T follicular helper cell (primary cell): Measurements from ENCODE around the gene TRIP11.
A peak's percentile ranks its signal among the peaks of the same experiment; 100 is the strongest.

Experiments
- DNase-seq: peaks from one replicate; pipeline ENCODE4 v3.0.0-alpha.2; 2020; ENCODE audit warnings: low read depth

The TRIP11 gene

DNA sequence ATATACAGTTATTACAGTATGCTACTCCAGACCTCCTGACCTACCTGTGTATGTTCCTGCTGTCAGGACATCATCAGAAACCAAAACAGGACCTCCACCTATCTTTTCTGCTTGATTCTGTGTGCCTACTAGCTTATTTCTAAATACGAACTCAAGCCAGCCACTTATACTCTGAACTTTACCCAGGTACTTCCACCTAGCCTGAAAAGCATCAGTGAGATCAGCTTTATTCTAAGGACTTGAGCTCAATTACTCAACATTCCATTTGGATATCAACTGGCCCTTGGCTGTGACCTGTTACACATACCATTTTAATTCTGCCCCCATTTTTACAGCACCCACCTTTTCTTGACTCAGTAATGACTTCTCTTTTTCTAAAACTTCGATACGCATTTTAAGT is 29.2 kb downstream of the TRIP11 start:
- no peak for DNase-seq

DNA sequence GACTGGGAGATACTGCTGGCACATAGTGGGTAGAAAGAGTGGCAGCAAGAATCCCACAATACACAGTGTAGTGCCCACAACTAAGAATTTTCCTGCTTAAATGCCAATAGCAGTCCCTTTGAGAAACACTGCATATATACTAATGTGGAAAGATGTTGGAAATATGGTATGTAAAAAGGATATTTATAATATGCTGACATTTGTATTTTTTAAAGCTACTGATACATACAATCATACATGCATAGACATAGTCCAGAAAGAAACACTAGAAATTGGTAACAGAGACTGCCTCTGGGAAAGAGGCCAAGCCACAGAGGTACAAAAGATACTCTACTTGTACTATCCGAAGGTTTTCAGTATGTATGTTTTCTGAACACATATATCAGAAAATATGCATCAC is 30.3 kb downstream of the TRIP11 start:
- DNase-seq: no peak

DNA sequence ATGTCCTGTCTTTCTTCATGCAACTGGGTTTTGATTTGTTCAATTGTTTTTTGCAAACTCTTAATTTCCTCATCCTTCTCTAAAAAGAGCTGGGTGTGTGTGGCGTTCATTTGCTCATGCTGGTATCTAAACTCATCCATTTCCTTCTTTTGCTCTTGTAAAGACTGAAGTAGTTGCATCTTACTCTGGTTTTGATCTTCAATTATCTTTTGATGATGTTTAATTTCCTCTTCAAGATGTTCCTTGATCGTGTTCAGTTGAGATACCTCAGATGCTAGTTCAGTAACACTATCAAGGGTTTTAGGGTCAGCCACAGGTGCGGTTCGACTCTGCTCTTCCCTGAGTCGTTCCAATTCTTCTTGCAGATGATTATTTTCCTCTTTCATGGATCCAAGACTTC is 34.8 kb downstream of the TRIP11 start:
- no peak for DNase-seq

GRCh38 chr14:92004062-92004461 is 35.8 kb downstream of the TRIP11 start:
- DNase-seq: no peak

DNA sequence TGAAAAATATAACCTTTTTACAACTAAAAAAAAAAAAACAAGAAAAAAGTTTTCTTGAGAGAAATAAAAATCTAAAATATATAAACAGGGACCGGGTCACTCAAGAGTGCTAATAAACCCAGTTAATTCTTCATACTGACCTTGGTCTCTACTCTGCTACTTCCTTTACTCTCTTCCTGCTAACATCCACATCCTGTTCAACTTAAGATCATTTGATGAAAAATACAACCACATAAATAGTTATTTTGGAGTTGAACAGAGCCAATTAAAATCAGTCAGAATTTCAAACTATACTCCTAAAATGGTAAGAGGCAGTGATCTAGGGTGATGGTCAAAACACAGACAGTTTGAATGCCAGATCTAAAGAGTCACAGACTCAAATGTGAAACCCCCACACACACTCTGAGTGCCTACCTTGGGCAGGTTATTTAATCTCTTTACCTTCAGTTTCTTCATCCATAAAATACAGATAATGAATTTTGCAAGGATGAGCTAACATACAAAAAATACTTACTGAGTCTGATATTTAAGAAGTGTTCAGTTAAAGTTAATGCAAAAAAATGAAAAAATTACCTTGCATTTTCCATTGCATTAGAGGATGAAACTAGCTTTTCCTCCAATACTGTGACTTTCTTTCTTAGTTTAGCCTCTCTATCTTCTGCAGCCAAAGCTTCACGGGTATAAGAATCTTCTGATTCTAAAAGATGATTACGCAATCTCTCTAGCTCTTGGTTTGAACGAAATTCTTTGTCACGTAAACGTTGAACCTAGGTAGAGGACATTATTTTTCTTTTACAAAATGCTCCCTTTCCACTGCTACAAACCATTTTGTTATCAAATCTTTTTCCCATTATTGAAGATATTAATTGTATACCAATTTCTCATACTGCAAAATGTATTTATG is 40.9 kb downstream of the TRIP11 start:
- no peak for DNase-seq

DNA sequence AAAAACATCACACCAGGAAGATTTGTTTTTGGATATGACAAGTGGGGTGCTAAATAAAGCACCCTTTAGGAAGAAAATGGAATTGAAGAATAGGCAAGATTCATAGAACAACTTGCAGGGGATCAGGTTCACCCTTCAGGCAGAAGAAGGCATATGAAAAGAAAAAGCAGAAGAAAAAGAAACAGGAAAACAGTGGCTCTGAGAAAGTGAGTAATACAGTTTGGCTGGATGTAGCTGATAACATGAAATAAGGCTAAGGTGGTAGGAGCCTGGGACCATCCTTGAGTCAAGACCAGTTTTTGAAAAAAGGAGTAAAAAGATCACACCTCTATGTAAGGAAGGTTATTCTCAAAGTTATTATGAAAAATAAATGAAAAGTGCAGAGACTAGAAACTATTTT is 42.4 kb downstream of the TRIP11 start:
- no peak for DNase-seq

- DNase-seq: no peak
Measured at GRCh38 chr14:91996948-91997371, 42.9 kb downstream of the TRIP11 start.

DNA sequence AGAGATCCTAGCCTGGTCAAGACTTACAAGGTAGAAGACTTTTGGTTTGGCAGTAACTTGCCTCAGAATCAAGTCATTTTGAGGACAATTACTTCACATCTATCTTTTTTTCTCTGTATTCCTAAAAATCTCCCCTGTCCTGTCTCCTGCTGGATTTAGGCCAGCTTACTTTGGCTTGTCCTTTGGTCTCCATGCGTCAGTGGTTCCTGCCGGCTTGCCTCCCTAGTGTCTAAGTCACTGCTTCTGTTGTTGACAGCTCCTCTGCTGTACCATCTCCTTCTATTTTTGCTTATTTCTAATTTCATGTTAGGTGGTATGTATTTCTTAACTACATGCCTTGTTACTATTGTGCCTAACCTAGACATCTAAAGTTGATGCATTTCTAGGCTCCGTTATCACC is 52.7 kb downstream of the TRIP11 start:
- DNase-seq: no peak

- DNase-seq: no peak
Measured at GRCh38 chr14:91985521-91986255, 54.2 kb downstream of the TRIP11 start.

DNA sequence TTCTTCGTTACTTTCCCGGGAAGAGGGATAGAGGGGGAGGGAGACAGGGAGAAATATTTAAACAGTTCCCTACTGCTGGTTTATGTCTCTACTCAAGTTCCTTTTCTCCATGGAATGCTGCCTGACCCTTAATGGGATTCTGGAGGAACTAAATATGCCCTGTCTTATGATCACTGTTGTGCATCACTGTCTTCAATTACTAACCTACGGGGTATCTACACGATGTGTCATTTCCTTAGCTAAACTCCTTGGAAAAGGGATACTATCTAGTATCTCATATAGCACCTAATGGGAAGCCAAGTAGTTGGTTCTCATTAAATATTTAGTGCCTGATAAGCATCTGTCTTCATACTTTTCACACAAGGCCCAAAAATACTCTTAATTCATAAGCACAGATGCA is 54.9 kb downstream of the TRIP11 start:
- DNase-seq: no peak

DNA sequence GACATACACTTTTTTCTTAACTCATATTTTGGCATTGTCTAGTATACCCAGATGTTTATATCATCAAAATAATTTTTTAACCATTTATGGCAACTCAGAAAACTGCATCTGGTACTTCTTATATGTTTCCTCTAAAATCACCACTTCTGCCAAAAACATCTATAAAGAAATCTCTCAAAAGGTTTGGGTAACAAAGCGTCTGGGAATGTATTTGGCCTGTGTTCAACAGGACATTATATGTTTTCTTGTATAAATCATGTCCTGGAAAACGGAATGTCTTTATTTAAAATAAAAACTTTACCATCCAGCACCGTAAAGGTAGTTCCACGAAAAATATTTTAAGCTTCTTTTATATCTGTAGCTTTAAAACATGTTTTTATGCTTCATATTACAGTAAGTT is 56.3 kb downstream of the TRIP11 start:
- no peak for DNase-seq

DNA sequence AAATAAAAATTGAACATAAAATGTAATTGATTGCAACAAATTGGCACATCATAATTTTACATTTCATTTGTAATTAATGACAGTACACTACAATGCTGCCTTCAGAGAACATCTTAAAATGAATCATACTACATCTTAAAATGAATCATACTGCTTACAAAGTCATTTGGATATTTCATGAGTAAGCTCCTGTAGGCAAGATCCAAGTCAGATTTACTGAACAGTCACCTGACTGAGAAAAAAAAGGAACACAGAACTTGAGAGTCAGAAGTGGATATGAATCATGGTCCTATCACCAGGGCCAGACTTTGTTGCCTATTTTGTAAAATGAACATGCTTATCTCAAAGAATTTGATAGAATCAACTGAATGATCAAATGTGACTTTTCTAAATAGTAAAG is 59.7 kb downstream of the TRIP11 start:
- no peak for DNase-seq

GRCh38 chr14:91977884-91978283 is 62.0 kb downstream of the TRIP11 start:
- no peak for DNase-seq

DNA sequence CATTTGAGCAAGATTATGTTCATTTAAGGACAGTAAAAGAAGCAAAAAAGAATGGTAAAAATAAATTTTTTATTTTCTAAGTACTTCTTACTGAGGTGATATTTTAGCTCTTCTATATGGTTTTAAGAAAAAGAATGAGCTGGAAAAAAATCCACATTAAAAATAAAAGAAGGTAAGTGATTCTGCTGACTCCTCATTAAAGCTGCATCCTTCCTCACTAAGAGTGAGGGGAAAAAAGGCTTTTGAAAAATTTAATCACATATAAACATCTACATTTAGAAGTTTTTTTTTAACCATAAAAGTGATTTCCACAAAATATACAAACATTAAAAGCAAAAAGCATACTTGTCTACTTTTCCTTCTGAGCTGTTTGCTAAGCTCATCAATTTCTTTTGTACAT is 64.1 kb downstream of the TRIP11 start:
- DNase-seq: no peak

DNA sequence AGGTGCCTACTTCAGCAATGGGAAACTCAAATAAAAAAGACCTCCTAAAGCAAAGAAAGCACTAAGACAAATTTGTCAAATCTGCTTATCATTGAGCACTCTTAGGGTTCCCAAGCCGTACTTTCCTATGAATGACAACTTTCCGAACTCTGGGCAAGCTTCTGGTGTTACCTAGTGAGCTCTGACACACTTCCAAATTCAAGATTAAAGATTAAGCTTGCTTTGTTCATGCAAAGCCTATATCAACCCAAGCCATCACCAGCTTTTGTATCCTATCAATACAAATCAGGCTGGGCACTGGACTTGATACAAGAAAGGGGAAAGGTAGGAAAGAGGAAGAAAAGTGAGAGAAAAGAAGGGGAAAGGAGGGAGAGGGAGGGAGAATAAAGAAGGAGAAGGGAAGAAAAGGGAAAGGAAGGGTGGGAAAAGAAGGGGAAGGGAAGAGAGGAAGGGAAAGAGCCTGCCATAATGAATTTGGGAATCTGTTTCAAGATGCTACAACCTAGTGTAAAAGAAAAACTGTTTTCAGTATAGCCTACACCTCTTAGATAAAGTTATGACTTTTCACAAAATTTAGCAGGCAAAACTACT is 68.6 kb downstream of the TRIP11 start:
- no peak for DNase-seq

- DNase-seq: peak; percentile 16
Measured at GRCh38 chr14:91968280-91968679, 71.6 kb downstream of the TRIP11 start.

DNA sequence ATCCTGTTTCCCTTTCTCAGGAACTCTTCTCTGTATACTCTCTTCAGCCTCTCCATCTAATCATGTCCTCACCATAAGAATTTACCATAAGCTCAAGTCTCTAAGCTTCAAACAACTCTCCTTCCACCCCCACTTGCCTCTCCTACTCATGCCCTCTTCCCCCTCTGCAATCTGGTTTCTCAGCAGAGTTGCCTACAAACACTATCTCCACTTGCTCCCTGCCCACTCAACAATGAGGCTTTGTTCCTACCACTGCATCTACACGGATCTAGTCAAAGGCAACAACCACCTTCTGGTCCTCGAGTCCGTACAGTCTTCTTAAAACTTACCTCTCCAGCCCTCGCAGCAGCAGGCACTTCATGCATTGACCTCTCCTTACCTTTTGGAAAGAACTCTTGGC is 75.1 kb downstream of the TRIP11 start:
- DNase-seq: no peak

- no peak for DNase-seq
Measured at GRCh38 chr14:91964011-91964410, 75.8 kb downstream of the TRIP11 start.

GRCh38 chr14:91963465-91963864 is 76.4 kb downstream of the TRIP11 start:
- no peak for DNase-seq

- DNase-seq: no peak
Measured at GRCh38 chr14:91961297-91962220, 78.3 kb downstream of the TRIP11 start.

- DNase-seq: no peak
Measured at GRCh38 chr14:91957876-91958313, 82.0 kb downstream of the TRIP11 start.

DNA sequence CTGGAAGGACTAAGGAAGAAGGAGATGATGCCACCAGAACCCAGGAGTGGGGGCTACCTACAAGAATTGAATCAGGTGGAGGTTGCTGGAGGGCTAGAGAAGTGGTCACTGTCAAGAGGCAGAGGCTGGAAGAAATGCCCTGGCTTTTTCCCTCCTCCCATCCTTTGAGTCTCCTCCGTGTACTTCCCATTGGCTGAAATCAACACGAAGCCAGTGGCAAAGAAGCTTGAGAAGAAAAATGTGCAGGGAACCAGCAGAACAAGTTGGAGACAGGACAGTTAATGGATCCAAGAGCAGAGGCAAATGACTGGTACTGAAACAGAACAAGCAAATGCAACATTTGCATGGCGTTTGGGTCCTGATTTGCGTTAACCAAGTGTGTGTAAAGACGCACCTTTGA is 83.2 kb downstream of the TRIP11 start:
- no peak for DNase-seq
